Measurements from ENCODE around the gene UBR4. TPM values are rescaled to one million over a fixed set of nuclear protein-coding genes. Genes with fewer than 3 reads are reported as not detected.

UBR4 gene
- total RNA-seq, 2 experiments from 2014 or later: 116 to 125 TPM

- H3K27me3 Mint-ChIP-seq: no peaks in the 10 kb centered on the region
- CTCF ChIA-PET: no interaction called here
- H3K4me3 ChIP-seq (ENCODE audit: low read length): no peak overlapping the region
- no peak for DNase-seq
- ATAC-seq (ENCODE audit: poor library complexity): no peak
- H3K4me1 Mint-ChIP-seq (ENCODE audit: low read depth): no peaks in the 10 kb centered on the region
- no peak overlapping the region for H3K27ac Mint-ChIP-seq
- H3K27me3 ChIP-seq (ENCODE audit: control insufficient read depth in 1 of 2, insufficient read depth in 2 of 2, low read length in 2 of 2): no peaks in the 10 kb centered on the region
- H3K9me3 ChIP-seq (ENCODE audit: control insufficient read depth in 1 of 2, insufficient read depth in 1 of 2, low read length in 2 of 2): no peaks in the 10 kb centered on the region
- intact Hi-C loops (cut with DNase I, micrococcal nuclease): no loop called here
- no peak for TF ChIP-seq CTCF (IDR thresholded peaks at IDR 0.05)
- H3K4me1 ChIP-seq (ENCODE audit: insufficient read depth, low read length): no peaks in the 10 kb centered on the region
- H3K9me3 Mint-ChIP-seq: no peaks in the 10 kb centered on the region
- POLR2A ChIA-PET: no interaction called here
- peaks cover 91% of the 10 kb centered on the region for H3K36me3 ChIP-seq (ENCODE audit: insufficient read depth, low read length)
- peaks cover 91% of the 10 kb centered on the region for H3K36me3 Mint-ChIP-seq (ENCODE audit: low read depth)
- H3K27ac ChIP-seq (ENCODE audit: low read depth in 1 of 2, low read length in 2 of 2): no peak overlapping the region
- no peak overlapping the region for H3K4me3 Mint-ChIP-seq
These were observed 13.7 kb downstream of the UBR4 start for GRCh38 chr1:19196331-19196730.

- intact Hi-C loops (cut with DNase I, micrococcal nuclease): no loop called here
- Histone ChIP-seq H3K27me3 (ENCODE audit: control insufficient read depth in 1 of 2, insufficient read depth in 2 of 2, low read length in 2 of 2) (no peaks in the 10 kb centered on the region), H3K4me3 (ENCODE audit: low read length) (no peak overlapping the region), H3K27ac (ENCODE audit: low read depth in 1 of 2, low read length in 2 of 2) (no peak overlapping the region), H3K36me3 (ENCODE audit: insufficient read depth, low read length) (peaks cover 90% of the 10 kb centered on the region), H3K9me3 (ENCODE audit: control insufficient read depth in 1 of 2, insufficient read depth in 1 of 2, low read length in 2 of 2) (no peaks in the 10 kb centered on the region), H3K4me1 (ENCODE audit: insufficient read depth, low read length) (no peaks in the 10 kb centered on the region)
- DNase-seq (no peak), ATAC-seq (ENCODE audit: poor library complexity) (no peak)
- ChIA-PET CTCF (no interaction called here), POLR2A (no interaction called here)
- H3K9me3 Mint-ChIP-seq: no peaks in the 10 kb centered on the region
- H3K27ac Mint-ChIP-seq: no peak overlapping the region
- H3K27me3 Mint-ChIP-seq: no peaks in the 10 kb centered on the region
- no peak overlapping the region for H3K4me3 Mint-ChIP-seq
- peaks cover 91% of the 10 kb centered on the region for H3K36me3 Mint-ChIP-seq (ENCODE audit: low read depth)
- no peak for TF ChIP-seq CTCF (IDR thresholded peaks at IDR 0.05)
- no peaks in the 10 kb centered on the region for H3K4me1 Mint-ChIP-seq (ENCODE audit: low read depth)
These were observed 17.1 kb downstream of the UBR4 start for GRCh38 chr1:19193004-19193403.

- no peaks in the 10 kb centered on the region for H3K27me3 Mint-ChIP-seq
- no peak for TF ChIP-seq CTCF (IDR thresholded peaks at IDR 0.05)
- H3K27ac ChIP-seq (ENCODE audit: low read depth in 1 of 2, low read length in 2 of 2): no peak overlapping the region
- H3K9me3 Mint-ChIP-seq: no peaks in the 10 kb centered on the region
- H3K4me1 ChIP-seq (ENCODE audit: insufficient read depth, low read length): no peaks in the 10 kb centered on the region
- POLR2A ChIA-PET: no interaction called here
- no peak for ATAC-seq (ENCODE audit: poor library complexity)
- peaks cover 91% of the 10 kb centered on the region for H3K36me3 Mint-ChIP-seq (ENCODE audit: low read depth)
- H3K9me3 ChIP-seq (ENCODE audit: control insufficient read depth in 1 of 2, insufficient read depth in 1 of 2, low read length in 2 of 2): no peaks in the 10 kb centered on the region
- no peaks in the 10 kb centered on the region for H3K27me3 ChIP-seq (ENCODE audit: control insufficient read depth in 1 of 2, insufficient read depth in 2 of 2, low read length in 2 of 2)
- DNase-seq: no peak
- CTCF ChIA-PET: no interaction called here
- no peak overlapping the region for H3K4me3 ChIP-seq (ENCODE audit: low read length)
- no peak overlapping the region for H3K27ac Mint-ChIP-seq
- intact Hi-C loops (cut with DNase I, micrococcal nuclease): no loop called here
- no peak overlapping the region for H3K4me3 Mint-ChIP-seq
- peaks cover 89% of the 10 kb centered on the region for H3K36me3 ChIP-seq (ENCODE audit: insufficient read depth, low read length)
- no peaks in the 10 kb centered on the region for H3K4me1 Mint-ChIP-seq (ENCODE audit: low read depth)
These were observed 18.3 kb downstream of the UBR4 start for GRCh38 chr1:19191811-19192210.

Data from CD4-positive, alpha-beta T cell (primary cell).